ENCODE measurements around the gene DNM1L. TPM values are rescaled to one million over a fixed set of nuclear protein-coding genes. Genes with fewer than 3 reads are reported as not detected.

The DNM1L gene
- total and polyA plus RNA-seq, 9 of the 15 experiments (the other 6 are each of a cell fraction or from before 2014, with no cell fraction given): 24.1 to 82.8 (median 61.5) TPM

- TF ChIP-seq MLX (CRISPR knock-in tag; conservative IDR thresholded peaks at IDR 0.05) (no peak), SUPT5H (IDR thresholded peaks at IDR 0.05) (peak; percentile 94), ETV6 (IDR thresholded peaks at IDR 0.05; ENCODE audit: borderline replicate concordance in 1 of 2, low read depth in 2 of 2, low read length in 1 of 2) (no peak), ETV6 (CRISPR knock-in tag; IDR thresholded peaks at IDR 0.05; ENCODE audit: borderline replicate concordance) (no peak), BRF2 (IDR thresholded peaks at IDR 0.05; ENCODE audit: borderline replicate concordance, insufficient read depth, insufficient read length) (no peak), HMG20B (CRISPR knock-in tag; IDR thresholded peaks at IDR 0.05) (no peak), ZNF165 (CRISPR knock-in tag; IDR thresholded peaks at IDR 0.05; ENCODE audit: borderline replicate concordance) (no peak), ASH1L (IDR thresholded peaks at IDR 0.05; ENCODE audit: borderline replicate concordance, low read depth, partially characterized antibody) (no peak), ZNF507 (tag; conservative IDR thresholded peaks at IDR 0.05) (no peak), BCLAF1 (IDR thresholded peaks at IDR 0.05; ENCODE audit: borderline replicate concordance in 1 of 2, control insufficient read depth in 1 of 2, low read depth in 2 of 2, low read length in 1 of 2) (no peak), BRD9 (IDR thresholded peaks at IDR 0.05; ENCODE audit: low read depth, partially characterized antibody) (peak; percentile 82), PML (IDR thresholded peaks at IDR 0.05; ENCODE audit: low read length) (peak; percentile 77), KDM4B (IDR thresholded peaks at IDR 0.05; ENCODE audit: borderline replicate concordance in 2 of 2, low read depth in 1 of 2) (peak in 1 of 2 experiments; percentile 48; a peak in 1 of 4 replicates), CBX5 (IDR thresholded peaks at IDR 0.05; ENCODE audit: borderline replicate concordance, low read depth) (no peak), PTTG1 (tag; IDR thresholded peaks at IDR 0.05; ENCODE audit: low read depth) (no peak), FOXK2 (conservative IDR thresholded peaks at IDR 0.05 in 1 of 2, IDR thresholded peaks at IDR 0.05 in 1 of 2; ENCODE audit: low read depth in 2 of 2) (peak; percentile 21 to 23; a peak in 2 of 4 replicates), NKRF (IDR thresholded peaks at IDR 0.05; ENCODE audit: borderline replicate concordance) (no peak), ZNF347 (CRISPR knock-in tag; IDR thresholded peaks at IDR 0.05; ENCODE audit: low read depth) (no peak), HLTF (IDR thresholded peaks at IDR 0.05) (peak; percentile 22; the same call in 1 of the 2 replicates)
Observed at GRCh38 chr12:32755654-32756475, 76.8 kb downstream of the DNM1L start, which contains the start of gene YARS2 (continued).
